Right lobe of liver (tissue), 4 donors: ENCODE measurements around the gene FOXN4.

Experiments used
- POLR2A ChIP-seq: fragments of 450-650 bp; IDR thresholded peaks from one replicate; pipeline ENCODE4 v1.6.1; 2017; ENCODE audit warnings: antibody characterized with exemption, mild to moderate bottlenecking
- TF ChIP-seq, protein P1 (sequence below), 4 donors: fragments of 200-600 bp in 3 of 4; fragments of 450-650 bp in 1 of 4; IDR thresholded peaks; one replicate each; pipeline versions ENCODE4 v1.5.1 to v1.8.0; 2016 to 2022; ENCODE audit warnings: antibody characterized with exemption in 4 of 4, mild to moderate bottlenecking in 2 of 4
- donor health status: DM: no; HTN: no; CAD: no.
- donor health status: DM: no; HTN: no; CAD: no.
- donor health status: DM: no; HTN: yes; CAD: no.

DNA sequence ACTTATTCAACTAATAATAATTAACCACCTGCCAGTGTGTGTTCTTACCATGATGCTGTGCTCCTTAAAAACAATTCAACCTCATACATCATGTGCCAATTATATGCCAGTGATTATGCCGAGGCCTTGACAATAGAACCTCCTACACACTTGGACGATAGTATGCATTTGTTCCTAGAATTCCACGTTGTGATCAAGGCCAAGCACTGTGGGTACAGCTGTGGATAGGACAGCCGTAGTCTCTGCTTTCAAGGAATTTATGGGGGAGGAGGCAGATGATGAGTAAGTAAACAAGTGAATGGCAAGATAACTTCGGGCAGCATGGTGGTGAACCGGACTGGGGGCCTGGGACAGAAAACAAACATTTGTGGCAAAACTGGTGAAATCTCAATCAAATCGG lies 20.6 kb upstream of the FOXN4 start:
- TF ChIP-seq, protein P1, sequence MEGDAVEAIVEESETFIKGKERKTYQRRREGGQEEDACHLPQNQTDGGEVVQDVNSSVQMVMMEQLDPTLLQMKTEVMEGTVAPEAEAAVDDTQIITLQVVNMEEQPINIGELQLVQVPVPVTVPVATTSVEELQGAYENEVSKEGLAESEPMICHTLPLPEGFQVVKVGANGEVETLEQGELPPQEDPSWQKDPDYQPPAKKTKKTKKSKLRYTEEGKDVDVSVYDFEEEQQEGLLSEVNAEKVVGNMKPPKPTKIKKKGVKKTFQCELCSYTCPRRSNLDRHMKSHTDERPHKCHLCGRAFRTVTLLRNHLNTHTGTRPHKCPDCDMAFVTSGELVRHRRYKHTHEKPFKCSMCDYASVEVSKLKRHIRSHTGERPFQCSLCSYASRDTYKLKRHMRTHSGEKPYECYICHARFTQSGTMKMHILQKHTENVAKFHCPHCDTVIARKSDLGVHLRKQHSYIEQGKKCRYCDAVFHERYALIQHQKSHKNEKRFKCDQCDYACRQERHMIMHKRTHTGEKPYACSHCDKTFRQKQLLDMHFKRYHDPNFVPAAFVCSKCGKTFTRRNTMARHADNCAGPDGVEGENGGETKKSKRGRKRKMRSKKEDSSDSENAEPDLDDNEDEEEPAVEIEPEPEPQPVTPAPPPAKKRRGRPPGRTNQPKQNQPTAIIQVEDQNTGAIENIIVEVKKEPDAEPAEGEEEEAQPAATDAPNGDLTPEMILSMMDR (IDR thresholded peaks at IDR 0.05) = no peak
- no peak for TF ChIP-seq POLR2A
